Measurements from ENCODE around the gene SREBF1. TPM values are rescaled to one million over a fixed set of nuclear protein-coding genes. Genes with fewer than 3 reads are reported as not detected.

SREBF1 gene
- total and polyA plus RNA-seq, 3 donors from 2014 or later, result 142 to 256 (median 239) TPM

- peak; percentile 95 for TF ChIP-seq POLR2A (IDR thresholded peaks at IDR 0.05)
- peak in 1 of 3 experiments; percentile 12 for TF ChIP-seq CTCF (IDR thresholded peaks at IDR 0.05)
- DNase-seq, result peak; percentile 98
- Histone ChIP-seq H3K36me3 (ENCODE audit: low read depth, missing control alignments) (no peaks in the 10 kb centered on the region), H3K27me3 (no peaks in the 10 kb centered on the region), H3K9me3 (no peaks in the 10 kb centered on the region), H3K4me1 (peaks cover 67% of the 10 kb centered on the region), H3K4me3 (peak overlapping the region; percentile 87 to 96), H3K27ac (peak overlapping the region; percentile 95 to 98)
- intact Hi-C loops (cut with DNase I; ENCODE audit: low total_unique reads), result no loop called here
- 1% methylated on average over 63 of the region's 69 CpGs; no CpG with 5 or more reads in 1 of the 2 donors for WGBS, 2 donors
Measured at GRCh38 chr17:17836250-17836817, 452 bp downstream of the SREBF1 start.

GRCh38 chr17:17835415-17836249 lies 1.2 kb downstream of the SREBF1 start:
- peaks cover 62% of the 10 kb centered on the region for H3K4me1 ChIP-seq
- no peaks in the 10 kb centered on the region for H3K36me3 ChIP-seq (ENCODE audit: low read depth, missing control alignments)
- H3K27me3 ChIP-seq, result no peaks in the 10 kb centered on the region
- no peak for DNase-seq
- TF ChIP-seq CTCF (IDR thresholded peaks at IDR 0.05) (no peak), POLR2A (IDR thresholded peaks at IDR 0.05) (no peak)
- intact Hi-C loops (cut with DNase I; ENCODE audit: low total_unique reads), result no loop called here
- peak overlapping the region; percentile 95 to 98 for H3K27ac ChIP-seq
- peak overlapping the region; percentile 87 to 96 for H3K4me3 ChIP-seq
- H3K9me3 ChIP-seq, result no peaks in the 10 kb centered on the region
- 18 to 25% methylated on average over 13 to 24 of the region's 25 CpGs for WGBS, 2 donors

- Histone ChIP-seq H3K9me3 (no peaks in the 10 kb centered on the region), H3K27me3 (no peaks in the 10 kb centered on the region), H3K4me3 (no peak overlapping the region), H3K27ac (peak overlapping the region in 1 of 2 donors; percentile 98), H3K4me1 (peaks cover 59% of the 10 kb centered on the region), H3K36me3 (ENCODE audit: low read depth, missing control alignments) (no peaks in the 10 kb centered on the region)
- TF ChIP-seq CTCF (IDR thresholded peaks at IDR 0.05) (no peak), POLR2A (IDR thresholded peaks at IDR 0.05) (no peak)
- intact Hi-C loops (cut with DNase I; ENCODE audit: low total_unique reads), result no loop called here
- 76 to 79% methylated on average over 3 to 4 of the region's 4 CpGs for WGBS, 2 donors
- no peak for DNase-seq
Measured at GRCh38 chr17:17834974-17835373, 1.8 kb downstream of the SREBF1 start.

- TF ChIP-seq POLR2A (IDR thresholded peaks at IDR 0.05) (no peak), CTCF (IDR thresholded peaks at IDR 0.05) (no peak)
- WGBS, 2 donors, result 78 to 83% methylated on average over 8 of the region's 8 CpGs
- H3K4me3 ChIP-seq, result no peak overlapping the region
- H3K36me3 ChIP-seq (ENCODE audit: low read depth, missing control alignments), result no peaks in the 10 kb centered on the region
- intact Hi-C loops (cut with DNase I; ENCODE audit: low total_unique reads), result no loop called here
- no peaks in the 10 kb centered on the region for H3K27me3 ChIP-seq
- H3K4me1 ChIP-seq, result peaks cover 47% of the 10 kb centered on the region
- H3K9me3 ChIP-seq, result no peaks in the 10 kb centered on the region
- no peak for DNase-seq
- H3K27ac ChIP-seq, result peak overlapping the region in 1 of 2 donors; percentile 4
Measured at GRCh38 chr17:17833658-17834357, 3.0 kb downstream of the SREBF1 start.
